SKM-1 (cell line): ENCODE results near the gene KRTAP21-3.
"Not testable (repeated sequence)": the region's sequence is repeated elsewhere in the genome, so short reads cannot be mapped to it uniquely, and the experiment has no call there.

Experiments
- DNase-seq: peaks from one replicate; lab custom pipeline; 2025; ENCODE audit not compliant: unreplicated experiment; lab: John Stamatoyannopoulos, UW

The KRTAP21-3 gene

GRCh38 chr21:30718239-30718909 is at the start of gene KRTAP21-3:
Gene KRTAP21-3, minus strand, starts transcription at chr21:30718777. Its CDS starts 18 bp downstream, at chr21:30718759.
- DNase-seq, result no peak

GRCh38 chr21:30760776-30761175 is 42.2 kb upstream of the KRTAP21-3 start:
- no peak for DNase-seq

- DNase-seq, result no peak
These were observed 39.7 kb upstream of the KRTAP21-3 start for GRCh38 chr21:30758306-30758705.

GRCh38 chr21:30755328-30755727 is 36.8 kb upstream of the KRTAP21-3 start, which contains the start of gene KRTAP21-1:
Gene KRTAP21-1, minus strand, starts transcription at chr21:30755428. Its CDS starts 50 bp downstream, at chr21:30755378.
- not testable (repeated sequence) for DNase-seq

GRCh38 chr21:30747159-30747558 is 28.6 kb upstream of the KRTAP21-3 start, which contains the start of gene KRTAP21-2:
Gene KRTAP21-2, minus strand, starts transcription at chr21:30747259. Its CDS starts 57 bp downstream, at chr21:30747202.
- no peak for DNase-seq

GRCh38 chr21:30740462-30740861 is 21.9 kb upstream of the KRTAP21-3 start:
- no peak for DNase-seq

- no peak for DNase-seq
These were observed 14.4 kb upstream of the KRTAP21-3 start for GRCh38 chr21:30733026-30733425.

- DNase-seq, result no peak
These were observed 8.1 kb upstream of the KRTAP21-3 start for GRCh38 chr21:30726726-30727125.

- no peak for DNase-seq
These were observed 824 bp upstream of the KRTAP21-3 start for GRCh38 chr21:30719401-30719800.

- no peak for DNase-seq
These were observed 1.5 kb downstream of the KRTAP21-3 start for GRCh38 chr21:30717105-30717504.

GRCh38 chr21:30714946-30715345 is 3.6 kb downstream of the KRTAP21-3 start:
- no peak for DNase-seq

GRCh38 chr21:30714456-30714855 is 4.1 kb downstream of the KRTAP21-3 start:
- DNase-seq, result no peak

- DNase-seq, result no peak
These were observed 4.8 kb downstream of the KRTAP21-3 start for GRCh38 chr21:30713766-30714165.

- no peak for DNase-seq
These were observed 8.1 kb downstream of the KRTAP21-3 start for GRCh38 chr21:30710499-30710898.

GRCh38 chr21:30707409-30707808 is 11.2 kb downstream of the KRTAP21-3 start:
- no peak for DNase-seq

- DNase-seq, result no peak
These were observed 22.6 kb downstream of the KRTAP21-3 start for GRCh38 chr21:30695956-30696355.

- DNase-seq, result no peak
These were observed 28.8 kb downstream of the KRTAP21-3 start for GRCh38 chr21:30689822-30690221.

GRCh38 chr21:30684506-30684905 is 34.1 kb downstream of the KRTAP21-3 start:
- DNase-seq, result no peak

GRCh38 chr21:30680586-30680985 is 38.0 kb downstream of the KRTAP21-3 start:
- no peak for DNase-seq

GRCh38 chr21:30676737-30677136 is 41.8 kb downstream of the KRTAP21-3 start:
- no peak for DNase-seq

GRCh38 chr21:30674312-30674711 is 44.3 kb downstream of the KRTAP21-3 start:
- DNase-seq, result no peak

GRCh38 chr21:30672985-30673650 is 45.5 kb downstream of the KRTAP21-3 start:
- no peak for DNase-seq
